IMR-90 (cell line): ENCODE data around the gene NGFR. TPM values are rescaled to one million over a fixed set of nuclear protein-coding genes. Genes with fewer than 3 reads are reported as not detected.

Source experiments
- ATAC-seq: fragments of 200-7000 bp; cut with Tn5 transposase; 2 replicates; pipeline ENCODE4 v1.9.1; 2020; ENCODE audit warnings: low read depth, mild to moderate bottlenecking, moderate library complexity
- BruUV-seq: library from RNA; stranded (reverse); fragments of 400-500 nt; replicated peaks from 2 replicates; lab custom pipeline; 2021; lab: Mats Ljungman, UMichigan
- CTCF ChIA-PET: fragments of 300-600 bp; formaldehyde crosslinking; extraction: SDS; loops from one replicate; lab custom pipeline; 2021; ENCODE audit warnings: antibody characterized with exemption; lab: Yijun Ruan, JAX
- POLR2A ChIA-PET: fragments of 300-600 bp; sonication (Branson Sonifier 250); formaldehyde crosslinking; loops from one replicate; lab custom pipeline; 2022; ENCODE audit warnings: antibody characterized with exemption; ENCODE audit not compliant: unreplicated experiment; lab: Charles Lee
- DNase-seq: peaks from one replicate; pipeline ENCODE4 v3.0.0; 2013
- H2AFZ ChIP-seq: replicated peaks from 2 replicates; pipeline ENCODE3; 2013; ENCODE audit warnings: low read length, mild to moderate bottlenecking; ENCODE audit not compliant: poor library complexity
- H2AK5ac ChIP-seq: 2 replicates; pipeline ENCODE4 v1.6.1; 2013; ENCODE audit warnings: low read depth, low read length, inconsistent platforms
- H2AK9ac ChIP-seq: replicated peaks from 2 replicates; pipeline ENCODE3; 2013; ENCODE audit warnings: mild to moderate bottlenecking, low read depth, low read length, moderate library complexity; ENCODE audit not compliant: poor library complexity
- H2BK120ac ChIP-seq: 2 replicates; pipeline ENCODE4 v1.6.1; 2013; ENCODE audit warnings: low read depth, low read length, inconsistent platforms
- H2BK15ac ChIP-seq: 3 replicates; pipeline ENCODE4 v1.6.1; 2013; ENCODE audit warnings: low read depth, low read length, inconsistent platforms
- H2BK20ac ChIP-seq: 2 replicates; pipeline ENCODE4 v1.6.1; 2013; ENCODE audit warnings: low read depth, mild to moderate bottlenecking, inconsistent platforms, low read length, moderate library complexity
- H2BK5ac ChIP-seq: 2 replicates; pipeline ENCODE4 v1.6.1; 2013; ENCODE audit warnings: mild to moderate bottlenecking, low read depth, low read length, inconsistent platforms; ENCODE audit not compliant: poor library complexity, severe bottlenecking
- H3K14ac ChIP-seq: replicated peaks from 2 replicates; pipeline ENCODE4 v1.6.1; 2013; ENCODE audit warnings: low read depth, low read length, inconsistent platforms
- H3K18ac ChIP-seq: 2 replicates; pipeline ENCODE4 v1.6.1; 2013; ENCODE audit warnings: low read depth, low read length, control low read depth
- H3K23ac ChIP-seq: 2 replicates; pipeline ENCODE4 v1.6.1; 2013; ENCODE audit warnings: low read depth, low read length, inconsistent platforms
- H3K27ac ChIP-seq: 2 replicates; pipeline ENCODE4 v1.5.1; 2013; ENCODE audit warnings: mild to moderate bottlenecking, control low read depth, low read length; ENCODE audit not compliant: insufficient read depth
- H3K27me3 ChIP-seq: 2 replicates; pipeline ENCODE4 v1.6.1; 2013; ENCODE audit warnings: low read length; ENCODE audit not compliant: control insufficient read depth, insufficient read depth
- H3K36me3 ChIP-seq: 2 replicates; pipeline ENCODE4 v1.6.1; 2013; ENCODE audit warnings: low read length, mixed read lengths; ENCODE audit not compliant: control insufficient read depth, insufficient read depth
- H3K4ac ChIP-seq: 2 replicates; pipeline ENCODE4 v1.6.1; 2013; ENCODE audit warnings: low read depth, low read length, inconsistent platforms
- H3K4me1 ChIP-seq: 2 replicates; pipeline ENCODE4 v1.6.1; 2013; ENCODE audit warnings: low read length, mixed read lengths; ENCODE audit not compliant: control insufficient read depth, insufficient read depth
- H3K4me2 ChIP-seq: 2 replicates; pipeline ENCODE4 v1.6.1; 2013; ENCODE audit warnings: low read depth, mild to moderate bottlenecking, control low read depth, low read length, moderate library complexity
- H3K4me3 ChIP-seq: 2 replicates; pipeline ENCODE4 v1.5.1; 2013; ENCODE audit warnings: low read depth, mild to moderate bottlenecking, control low read depth, low read length, moderate library complexity; ENCODE audit not compliant: insufficient read depth
- H3K56ac ChIP-seq: 2 replicates; pipeline ENCODE4 v1.6.1; 2013; ENCODE audit warnings: low read length, inconsistent platforms; ENCODE audit not compliant: insufficient read depth; ENCODE audit errors: extremely low read depth
- H3K79me1 ChIP-seq, 2 experiments: 2 replicates each; pipeline ENCODE4 v1.6.1; 2013; ENCODE audit warnings: low read length in 2 of 2, inconsistent platforms in 1 of 2, low read depth in 1 of 2
- H3K9ac ChIP-seq: 2 replicates; pipeline ENCODE4 v1.6.1; 2013; ENCODE audit warnings: low read depth, low read length, control low read depth
- H3K9me1 ChIP-seq: 2 replicates; pipeline ENCODE4 v1.6.1; 2013; ENCODE audit warnings: low read length, inconsistent platforms; ENCODE audit not compliant: insufficient read depth
- H3K9me3 ChIP-seq: 2 replicates; pipeline ENCODE4 v1.6.1; 2013; ENCODE audit warnings: low read length; ENCODE audit not compliant: control insufficient read depth, insufficient read depth
- H4K20me1 ChIP-seq: 2 replicates; pipeline ENCODE4 v1.6.1; 2013; ENCODE audit warnings: low read length, inconsistent platforms; ENCODE audit not compliant: insufficient read depth
- H4K5ac ChIP-seq: 2 replicates; pipeline ENCODE4 v1.6.1; 2013; ENCODE audit warnings: mild to moderate bottlenecking, low read depth, low read length, control low read depth
- H4K8ac ChIP-seq, 2 experiments: 2 replicates each; pipeline ENCODE4 v1.6.1; 2013; ENCODE audit warnings: low read depth in 2 of 2, low read length in 2 of 2, control low read depth in 1 of 2, inconsistent platforms in 1 of 2
- H4K91ac ChIP-seq: 2 replicates; pipeline ENCODE4 v1.6.1; 2013; ENCODE audit warnings: low read depth, low read length, inconsistent platforms; ENCODE audit not compliant: insufficient read depth
- BHLHE40 ChIP-seq: fragments of 150-350 bp; IDR thresholded peaks from 2 replicates; pipeline ENCODE4 v1.6.1; 2016; ENCODE audit warnings: mild to moderate bottlenecking, low read depth, low read length
- NFE2L2 ChIP-seq: fragments of 150-350 bp; IDR thresholded peaks from 2 replicates; pipeline ENCODE4 v1.6.1; 2016; ENCODE audit warnings: low read depth, mild to moderate bottlenecking, low read length
- WGBS, 2 experiments: methylation state at CpG; one replicate each; pipeline versions ENCODE4 v1.1.5 to v1.1.7; 2013; ENCODE audit warnings: missing lambda C conversion rate in 2 of 2; ENCODE audit not compliant: insufficient read length in 1 of 2; ENCODE audit errors: extremely low coverage in 2 of 2; 5-methylcytosine and 5-hydroxymethylcytosine counted together
- dilution Hi-C: fragments of 300-500 bp; cut with HindIII; formaldehyde crosslinking; loops from one replicate; pipeline ENCODE4 v1.14.3; 2018; ENCODE audit warnings: low sequenced_read_pairs; ENCODE audit not compliant: unreplicated experiment
- in situ Hi-C: fragments of 300-500 bp; cut with MboI; formaldehyde crosslinking; loops from 3 replicates; pipeline ENCODE4 v1.14.3; 2019; ENCODE audit warnings: low sequenced_read_pairs, inconsistent platforms, mixed read lengths
- intact Hi-C: fragments of 100-400 bp; cut with micrococcal nuclease; formaldehyde crosslinking; loops from 2 replicates; pipeline ENCODE4 v1.10.0; 2022
- polyA plus RNA-seq, 3 experiments: library from polyadenylated mRNA; depleted of rRNA; stranded (reverse); fragments of >200 nt; gene quantifications; 2 replicates each; pipeline ENCODE4 v1.2.3, GENCODE V29; 2012; ENCODE audit warnings: low replicate concordance in 1 of 3
- total RNA-seq: library from RNA; depleted of rRNA; stranded (reverse); fragments of >200 nt; gene quantifications from 2 replicates; pipeline ENCODE4 v1.2.3, GENCODE V29; 2012
- TF ChIP-seq, protein P1 (sequence below): fragments of 150-350 bp; IDR thresholded peaks from 2 replicates; pipeline ENCODE4 v1.6.1; 2017; ENCODE audit warnings: mild to moderate bottlenecking, antibody characterized with exemption, low read length, low read depth

Gene NGFR
- total and polyA plus RNA-seq, 2 of the 4 experiments (the other 2 are of a cell fraction) = 0.15 to 0.18 TPM

DNA sequence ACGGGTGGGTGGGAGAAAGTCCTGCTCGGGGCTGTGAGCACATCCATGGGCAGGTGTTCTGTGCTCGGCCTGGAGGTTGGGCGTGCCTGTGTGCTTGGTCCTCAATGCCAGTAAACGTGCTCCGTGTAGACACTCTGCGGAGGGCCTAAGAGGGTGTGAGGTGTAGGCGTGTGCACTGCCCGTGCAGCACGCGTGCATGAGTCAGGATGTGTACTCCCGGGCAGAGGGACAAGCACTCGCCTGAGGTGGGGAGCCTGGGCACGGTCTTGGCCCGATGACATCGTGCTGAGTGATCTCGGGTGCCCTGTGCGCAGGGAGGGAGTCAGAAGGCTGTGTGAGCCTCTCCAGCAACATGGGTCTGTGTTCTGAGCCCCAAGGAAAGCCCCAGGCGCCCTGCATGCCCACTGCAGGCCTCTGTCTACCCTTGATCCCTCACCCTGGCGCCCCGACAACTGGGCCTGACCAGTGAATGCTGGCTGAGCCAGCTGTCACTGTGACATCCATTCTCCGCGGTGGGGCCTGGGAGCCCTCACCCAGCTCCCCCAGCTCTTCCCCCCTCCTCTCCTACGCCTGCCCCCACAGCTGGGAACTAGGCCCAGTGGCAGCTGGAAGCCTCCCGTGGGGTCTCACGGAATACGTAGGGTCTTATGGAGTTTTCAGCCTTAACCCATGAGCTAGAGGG, 57.1 kb downstream of the NGFR start:
- Histone ChIP-seq H2BK20ac (no peak overlapping the region), H2BK15ac (no peak overlapping the region), H3K9ac (no peak overlapping the region), H3K14ac (no peak overlapping the region), H2AK5ac (no peak overlapping the region), H3K79me1 (no peaks in the 10 kb centered on the region), H3K4me3 (no peak overlapping the region), H3K27me3 (peaks cover 28% of the 10 kb centered on the region), H3K9me1 (no peaks in the 10 kb centered on the region), H3K27ac (no peak overlapping the region), H3K23ac (no peak overlapping the region), H2AK9ac (no peak overlapping the region), H3K56ac (no peak overlapping the region), H2BK5ac (no peak overlapping the region), H3K4me1 (peaks cover 2% of the 10 kb centered on the region; the same call in 1 of the 2 replicates), H4K91ac (no peak overlapping the region), H3K9me3 (no peaks in the 10 kb centered on the region), H4K20me1 (no peaks in the 10 kb centered on the region), H3K18ac (no peak overlapping the region), H3K4me2 (no peak overlapping the region), H2BK120ac (no peak overlapping the region), H4K8ac (no peak overlapping the region), H4K5ac (no peak overlapping the region), H3K36me3 (no peaks in the 10 kb centered on the region), H3K4ac (no peak overlapping the region), H2AFZ (peak overlapping the region; percentile 68)
- ChIA-PET POLR2A (no interaction called here), CTCF (no interaction called here)
- 57% methylated on average over 13 of the region's 27 CpGs; no CpG with 5 or more reads in 1 of the 2 experiments for WGBS, 2 experiments
- ATAC-seq (no peak), DNase-seq (peak; percentile 28)
- TF ChIP-seq NFE2L2 (no peak), BHLHE40 (peak; percentile 96)
- TF ChIP-seq, protein P1, sequence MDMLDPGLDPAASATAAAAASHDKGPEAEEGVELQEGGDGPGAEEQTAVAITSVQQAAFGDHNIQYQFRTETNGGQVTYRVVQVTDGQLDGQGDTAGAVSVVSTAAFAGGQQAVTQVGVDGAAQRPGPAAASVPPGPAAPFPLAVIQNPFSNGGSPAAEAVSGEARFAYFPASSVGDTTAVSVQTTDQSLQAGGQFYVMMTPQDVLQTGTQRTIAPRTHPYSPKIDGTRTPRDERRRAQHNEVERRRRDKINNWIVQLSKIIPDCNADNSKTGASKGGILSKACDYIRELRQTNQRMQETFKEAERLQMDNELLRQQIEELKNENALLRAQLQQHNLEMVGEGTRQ = no peak
- BruUV-seq = no TSS peak
- intact Hi-C loops (no loop called here), dilution Hi-C loops (no loop called here), in situ Hi-C loops (loop anchor here (5.0 kb wide), 1 partner anchor 115 kb away; no protein-coding TSS in a partner anchor)
